Stomach (tissue), 4 donors: ENCODE results near the gene IDI1.

ENCODE experiments used
- CTCF ChIP-seq, 7 experiments: fragments of 450-650 bp in 4 of 7; fragments of 200-600 bp in 3 of 7; sonication (generic) in 3 of 7; IDR thresholded peaks; one replicate each; pipeline ENCODE4 v1.5.1; 2016 to 2019; ENCODE audit warnings: antibody characterized with exemption in 7 of 7, control low read depth in 2 of 7, mild to moderate bottlenecking in 1 of 7
- EP300 ChIP-seq: sonication (generic); formaldehyde crosslinking; IDR thresholded peaks from one replicate; pipeline ENCODE4 v1.6.1; 2017; ENCODE audit warnings: antibody characterized with exemption
- POLR2A ChIP-seq, 4 donors: fragments of 450-650 bp; IDR thresholded peaks; one replicate each; pipeline ENCODE4 v1.6.1; 2016; ENCODE audit warnings: antibody characterized with exemption in 4 of 4, control low read depth in 2 of 4, mild to moderate bottlenecking in 1 of 4, moderate library complexity in 1 of 4
- POLR2AphosphoS5 ChIP-seq, 3 donors: sonication (generic); formaldehyde crosslinking; IDR thresholded peaks; one replicate each; pipeline ENCODE4 v1.6.1; 2016; ENCODE audit warnings: antibody characterized with exemption in 3 of 3

GRCh38 chr10:1009071-1009494 is 39.8 kb downstream of the IDI1 start:
- TF ChIP-seq CTCF (IDR thresholded peaks at IDR 0.05) (no peak), POLR2A (IDR thresholded peaks at IDR 0.05) (no peak), EP300 (no peak), POLR2AphosphoS5 (IDR thresholded peaks at IDR 0.05) (no peak)
